HG02610 (cell line): Measurements from ENCODE around the gene SYS1.

ENCODE experiments used
- ATAC-seq: cut with Tn5 transposase; IDR thresholded peaks from one replicate; pipeline ENCODE4 v1.9.1; 2021; ENCODE audit warnings: mild to moderate bottlenecking, moderate library complexity; ENCODE audit not compliant: unreplicated experiment

The SYS1 gene

DNA sequence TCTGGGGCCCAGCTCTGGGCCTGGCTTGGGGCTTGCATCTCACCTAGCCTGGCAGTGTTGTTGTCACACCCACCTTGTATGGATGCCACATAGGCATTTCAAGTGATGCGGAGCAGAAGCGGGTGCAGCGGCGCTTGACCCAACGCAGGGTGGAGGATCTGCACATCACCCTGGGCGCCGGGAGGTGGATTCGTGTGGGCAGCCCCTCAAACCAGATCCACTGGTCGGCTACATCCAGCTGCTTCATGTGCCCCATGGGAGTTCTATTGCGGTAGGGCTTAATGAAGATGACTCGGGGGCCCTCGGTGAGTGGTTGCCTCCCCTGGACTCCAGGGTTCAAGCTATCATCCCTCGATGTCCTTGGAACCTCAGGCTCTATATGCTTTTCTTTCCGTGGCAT lies 12.0 kb downstream of the SYS1 start:
- no peak for ATAC-seq

GRCh38 chr20:45377269-45377668 lies 14.3 kb downstream of the SYS1 start:
- ATAC-seq = no peak

DNA sequence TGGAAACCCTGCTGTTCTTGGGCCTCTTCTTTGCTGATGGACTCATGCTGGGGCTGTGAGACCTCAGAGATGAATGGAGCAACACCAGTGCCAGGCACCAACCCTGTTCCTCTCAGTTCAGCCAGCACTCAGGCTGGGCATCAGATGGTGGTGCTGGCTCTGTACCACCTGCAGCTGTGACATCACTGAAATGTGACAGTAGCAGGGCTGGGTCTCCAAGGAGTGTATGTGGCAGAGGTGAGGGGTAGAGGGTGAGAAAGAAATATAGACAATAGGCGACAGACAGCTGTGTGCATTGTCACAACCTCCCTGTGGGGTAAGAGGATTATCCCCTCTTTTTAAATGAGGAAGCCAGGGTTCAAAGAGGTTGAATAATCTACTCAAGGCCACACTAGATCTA lies 15.2 kb downstream of the SYS1 start, which contains the start of gene TP53TG5:
Gene TP53TG5, minus strand, starts transcription at position 135 of the 400 bp plus-strand sequence. Its CDS starts 89 bp downstream, at position 46.
- ATAC-seq = no peak

DNA sequence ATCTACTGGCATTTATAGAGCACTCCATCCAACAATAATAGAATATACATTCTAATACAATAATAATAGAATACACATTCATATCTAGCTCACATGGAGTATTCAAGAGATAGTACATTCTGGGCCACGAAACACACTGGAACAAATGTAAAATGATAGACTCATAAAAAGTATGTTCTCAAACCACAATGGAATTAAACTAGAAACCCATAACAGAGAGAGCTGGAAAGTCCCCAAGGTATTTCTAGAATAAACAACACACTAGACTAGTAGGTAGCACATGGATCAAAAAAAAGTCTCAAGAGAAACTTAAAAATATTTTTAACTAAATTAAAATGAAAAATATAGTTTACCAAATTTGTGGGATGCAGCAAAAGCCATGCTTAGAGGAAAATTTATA lies 24.3 kb downstream of the SYS1 start:
- no peak for ATAC-seq

GRCh38 chr20:45390931-45391330 lies 28.0 kb downstream of the SYS1 start:
- ATAC-seq = no peak

DNA sequence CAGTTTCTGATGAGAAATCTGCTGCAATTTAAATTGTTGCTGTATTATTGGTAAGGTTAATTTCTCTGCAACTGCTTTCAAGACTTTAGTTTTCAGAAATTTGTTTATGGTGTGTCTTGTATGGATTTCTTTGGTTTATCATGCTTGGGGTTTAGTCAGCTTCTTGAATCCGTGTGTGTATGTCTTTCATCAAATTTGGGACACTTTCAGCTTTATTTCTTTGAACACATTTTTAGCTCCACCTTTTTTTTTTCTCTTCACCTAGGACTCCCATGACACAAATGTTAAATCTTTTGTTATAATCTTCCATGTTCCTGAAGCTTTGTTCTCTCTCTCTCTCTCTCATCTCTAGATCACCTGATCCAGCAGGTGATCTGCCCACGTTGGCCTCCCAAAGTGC lies 28.6 kb downstream of the SYS1 start:
- ATAC-seq = no peak

DNA sequence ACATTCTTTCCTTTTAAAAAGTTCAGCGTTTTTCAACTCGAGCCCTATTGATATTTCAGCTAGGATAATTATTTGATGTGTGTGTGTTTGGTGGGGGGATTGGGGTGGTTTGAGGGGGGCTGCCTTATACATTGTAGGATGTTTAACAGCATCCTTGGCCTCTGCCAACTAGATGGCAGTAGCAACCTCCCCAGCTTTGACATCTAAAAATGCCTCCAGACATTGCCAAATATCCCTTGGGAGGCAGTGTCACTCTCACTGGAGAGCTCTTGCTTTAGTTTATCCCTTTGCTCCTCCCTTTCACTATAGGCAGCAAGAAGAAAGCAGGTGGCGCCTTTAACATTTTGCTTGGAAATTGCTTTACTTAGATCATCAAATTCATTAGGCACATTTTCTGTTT lies 29.8 kb downstream of the SYS1 start:
- no peak for ATAC-seq

DNA sequence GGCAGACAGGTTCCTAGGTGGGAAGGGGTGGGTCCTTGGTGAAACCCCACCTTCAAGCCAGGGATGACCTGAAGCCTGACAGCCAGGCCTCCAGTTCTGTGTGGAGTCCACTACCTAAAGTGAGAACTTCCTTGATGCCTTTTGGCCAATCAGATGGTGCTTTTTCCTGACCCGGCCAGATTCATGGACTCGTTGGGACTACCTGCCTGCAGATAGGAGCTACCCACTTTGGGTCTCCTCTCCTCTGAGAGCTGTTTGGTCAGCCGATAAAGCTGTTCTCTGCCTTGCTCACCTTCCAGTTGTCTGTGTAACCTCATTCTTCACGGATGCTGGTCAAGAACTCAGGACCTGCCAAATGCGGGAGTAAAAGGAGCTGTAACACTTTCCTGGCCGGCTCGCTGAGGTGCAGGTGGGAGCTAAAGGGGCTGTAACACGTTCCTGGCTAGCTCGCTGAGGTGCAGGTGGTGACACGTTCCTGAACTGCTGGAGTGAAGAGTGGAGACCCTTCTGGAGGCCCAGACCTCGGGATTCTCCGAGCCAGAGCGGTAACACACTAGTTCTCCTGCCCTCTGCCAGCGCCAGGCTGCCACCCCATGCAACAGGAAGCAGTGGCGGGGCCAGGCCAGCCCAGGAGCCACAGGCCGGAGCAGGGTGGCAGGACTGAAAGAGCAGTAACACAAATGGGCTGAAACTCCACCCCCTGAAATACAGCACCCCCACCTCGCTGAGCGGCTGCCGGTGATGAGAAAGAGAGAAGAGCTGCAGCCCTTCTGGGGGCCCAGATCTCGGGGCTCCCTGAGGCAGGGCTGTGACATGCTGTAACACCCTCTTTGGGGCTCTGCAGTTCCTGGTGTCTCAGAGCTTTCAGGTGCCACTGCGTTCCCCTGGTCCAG lies 31.5 kb downstream of the SYS1 start:
- no peak for ATAC-seq

GRCh38 chr20:45395114-45395415 lies 32.1 kb downstream of the SYS1 start:
- no peak for ATAC-seq

GRCh38 chr20:45399018-45399417 lies 36.1 kb downstream of the SYS1 start:
- ATAC-seq = no peak

- no peak for ATAC-seq
Measured at GRCh38 chr20:45400346-45401031, 37.5 kb downstream of the SYS1 start.

GRCh38 chr20:45402946-45403345 lies 40.0 kb downstream of the SYS1 start:
- no peak for ATAC-seq

DNA sequence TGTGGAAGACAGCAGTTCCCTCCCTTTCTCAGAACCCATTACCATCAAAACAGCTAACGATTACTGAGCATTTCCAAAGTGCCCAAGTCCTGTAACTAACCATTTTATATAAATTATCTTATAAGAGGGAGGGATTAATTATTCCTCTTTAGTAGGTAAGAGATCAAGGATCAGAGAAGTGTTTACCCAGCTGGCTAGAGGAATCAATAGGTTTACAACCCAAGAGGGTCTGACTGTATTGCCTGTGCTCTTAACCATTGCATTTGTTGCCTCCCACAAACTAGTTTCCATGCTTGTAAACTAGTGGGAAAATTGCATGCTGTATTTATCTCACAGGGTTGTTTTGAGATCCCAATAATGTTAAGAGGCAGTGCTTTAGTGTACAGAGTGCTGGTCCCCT lies 41.5 kb downstream of the SYS1 start:
- no peak for ATAC-seq

DNA sequence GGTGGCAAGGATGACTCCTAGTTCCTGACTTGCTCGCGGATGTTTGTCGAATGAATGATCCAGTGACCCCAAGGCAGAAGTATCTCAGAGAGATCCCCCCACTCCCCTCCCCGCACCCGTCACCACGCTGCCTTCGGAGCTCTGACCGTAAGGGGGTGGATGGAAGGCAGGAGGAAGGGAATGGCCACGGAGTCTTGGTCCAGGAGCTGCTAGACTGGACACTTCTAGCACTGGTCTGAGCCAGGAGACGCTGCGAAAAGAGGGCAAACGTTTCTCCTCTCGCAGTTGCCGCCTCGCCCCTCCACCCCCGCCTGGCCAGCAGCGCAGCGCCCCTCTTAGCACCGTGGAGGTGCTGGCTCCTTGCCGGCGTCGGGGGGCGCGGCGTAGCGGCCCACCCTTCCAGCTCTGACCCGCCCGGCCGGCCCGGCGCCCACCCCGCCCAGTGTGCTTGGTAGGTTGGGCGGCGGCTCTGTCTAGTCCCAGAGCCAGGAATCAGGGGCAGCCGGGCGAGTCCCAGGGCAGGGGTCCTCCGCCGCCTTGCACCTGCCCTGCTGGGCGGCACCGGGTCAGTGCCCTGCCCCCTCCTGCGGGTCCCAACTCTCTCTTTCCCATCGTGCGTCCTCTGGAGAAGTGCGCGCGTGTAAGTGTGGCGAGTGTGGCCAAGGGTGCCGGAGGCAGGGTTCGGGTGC lies 42.8 kb downstream of the SYS1 start:
- no peak for ATAC-seq

DNA sequence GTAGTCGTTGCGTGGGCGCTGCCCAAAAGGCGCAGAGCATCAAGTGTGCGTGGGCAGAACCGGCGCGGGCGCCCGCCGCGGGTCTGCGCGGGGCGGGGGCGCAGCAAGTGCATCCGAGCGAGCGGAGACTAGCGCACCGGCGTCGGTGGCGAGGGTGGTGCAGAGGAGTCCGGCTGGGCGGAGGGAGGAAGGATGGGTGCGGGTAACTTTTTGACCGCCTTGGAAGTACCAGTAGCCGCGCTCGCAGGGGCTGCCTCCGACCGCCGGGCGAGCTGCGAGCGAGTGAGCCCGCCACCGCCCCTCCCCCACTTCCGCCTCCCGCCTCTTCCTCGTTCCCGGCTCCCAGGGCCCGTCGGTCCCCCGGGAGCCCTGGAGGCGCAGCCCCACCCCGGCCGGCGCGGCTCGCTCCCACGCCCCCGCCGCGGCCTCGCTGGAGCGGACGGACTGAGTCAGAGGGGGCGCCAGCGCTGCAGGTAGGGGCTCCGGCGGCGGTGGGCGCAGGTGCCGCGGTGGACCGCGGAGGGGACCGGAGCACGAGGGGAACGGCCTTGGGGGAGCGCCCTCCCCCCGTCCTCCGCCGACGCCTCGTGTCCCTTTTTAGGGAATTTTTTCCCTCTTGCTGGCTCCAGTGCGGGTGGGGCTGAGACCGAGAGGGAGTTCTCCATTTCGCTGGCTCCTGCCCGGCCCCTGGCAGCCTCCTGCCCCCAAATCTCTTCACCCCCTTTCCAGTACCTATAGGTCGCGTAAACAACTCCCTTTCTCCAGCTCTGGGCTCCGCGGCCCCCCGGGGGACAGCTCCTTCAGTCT lies 43.5 kb downstream of the SYS1 start:
- no peak for ATAC-seq

DNA sequence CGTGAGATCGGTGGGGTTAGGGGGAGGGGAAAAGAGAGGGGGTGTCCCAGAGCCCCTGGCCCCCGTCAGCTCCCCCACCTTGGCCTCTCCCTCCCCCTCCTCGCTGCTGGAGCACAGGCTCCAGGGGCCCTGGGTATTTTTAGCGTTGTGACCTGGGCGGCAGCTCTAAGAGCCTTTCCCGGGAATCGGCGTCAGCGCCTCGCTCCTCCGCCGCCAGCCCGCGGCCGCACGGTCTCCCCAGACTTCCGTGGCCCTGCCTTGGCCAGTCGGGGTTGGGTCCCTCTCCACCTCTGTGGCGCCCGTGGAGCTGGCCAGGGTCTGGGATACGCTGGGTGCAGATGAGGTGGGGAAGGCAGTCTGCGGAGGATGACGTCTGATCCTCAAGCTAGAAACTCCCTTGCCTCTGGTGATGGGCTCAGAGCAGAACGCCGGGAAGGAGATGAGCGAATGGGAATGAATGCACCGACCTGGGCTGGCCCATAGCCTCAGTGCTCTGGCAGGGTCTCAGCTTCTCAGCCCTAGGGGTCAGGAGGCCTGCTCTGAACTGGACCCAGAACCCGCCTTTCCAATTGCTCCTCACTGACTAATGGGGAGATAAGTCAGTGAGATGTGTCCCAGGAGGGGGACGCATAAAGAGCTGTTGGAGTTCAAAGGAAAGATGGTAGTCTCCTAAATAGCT lies 44.2 kb downstream of the SYS1 start:
- ATAC-seq = no peak

DNA sequence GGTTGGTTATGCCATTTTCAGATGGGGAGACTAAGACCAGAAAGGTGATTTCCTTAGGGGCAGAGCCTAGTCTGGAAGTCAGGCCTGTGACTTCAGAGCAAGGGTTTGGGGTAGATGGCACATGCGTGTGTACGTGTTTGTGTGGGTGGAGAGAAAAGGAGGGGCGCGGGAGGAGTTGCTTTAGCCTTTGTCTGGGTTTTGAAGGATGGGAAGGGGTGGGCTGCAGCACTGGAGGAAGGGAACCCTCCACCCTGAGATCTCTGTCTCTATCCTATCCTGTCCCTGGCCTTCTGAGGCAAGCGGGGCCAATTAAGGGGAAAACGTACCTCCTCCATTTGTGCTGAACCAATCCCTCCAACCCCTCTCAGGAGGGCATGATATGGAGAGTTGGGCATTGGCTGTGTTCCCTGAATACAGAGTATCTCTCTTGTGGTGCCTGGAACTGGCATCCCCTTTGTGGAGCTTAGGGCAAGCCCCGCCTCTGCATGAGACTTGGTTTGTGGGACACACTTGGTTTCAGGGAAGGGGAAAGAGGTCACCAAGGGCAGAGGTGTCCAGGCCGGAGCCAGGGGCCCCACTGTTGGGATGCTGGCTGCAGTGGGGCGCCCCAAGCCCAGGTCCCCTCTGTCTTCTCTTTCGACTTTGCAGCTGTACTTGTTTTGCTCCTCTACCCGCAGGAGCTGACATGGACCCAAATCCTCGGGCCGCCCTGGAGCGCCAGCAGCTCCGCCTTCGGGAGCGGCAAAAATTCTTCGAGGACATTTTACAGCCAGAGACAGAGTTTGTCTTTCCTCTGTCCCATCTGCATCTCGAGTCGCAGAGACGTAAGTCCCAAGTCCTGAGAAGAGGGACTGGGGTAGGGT lies 45.1 kb downstream of the SYS1 start, which contains the start of gene DBNDD2:
Gene DBNDD2, plus strand, starts transcription at position 507 of the 863 bp plus-strand sequence. Its CDS starts 179 bp downstream, at position 686.
- no peak for ATAC-seq

- no peak for ATAC-seq
Measured at GRCh38 chr20:45408646-45409213, 45.8 kb downstream of the SYS1 start.
